HepG2 (cell line): Measurements from ENCODE around the gene PPP1R9A.

Source experiments
- ATF7 ChIP-seq, 2 experiments: fragments of 450-650 bp in 1 of 2; sonication (generic) in 1 of 2; formaldehyde crosslinking in 1 of 2; IDR thresholded peaks; 2 replicates each; pipeline versions ENCODE4 v1.4.0 to v1.6.1; 2016 to 2020; ENCODE audit warnings: antibody characterized with exemption in 1 of 2, mild to moderate bottlenecking in 1 of 2, missing genetic modification reagents in 1 of 2
- EZH2 ChIP-seq: conservative IDR thresholded peaks from 2 replicates; pipeline ENCODE4 v1.6.1; 2012; ENCODE audit warnings: mild to moderate bottlenecking, low read depth, low read length, moderate library complexity
- HMG20A ChIP-seq: IDR thresholded peaks from 2 replicates; pipeline ENCODE4 v1.6.1; 2016; ENCODE audit warnings: borderline replicate concordance
- ZNF329 ChIP-seq: sonication (generic); formaldehyde crosslinking; IDR thresholded peaks from 2 replicates; pipeline ENCODE4 v1.9.0; 2021; ENCODE audit warnings: low read depth, mild to moderate bottlenecking, missing genetic modification reagents
- TF ChIP-seq, protein P1 (sequence below): sonication (generic); formaldehyde crosslinking; IDR thresholded peaks from 2 replicates; pipeline ENCODE4 v1.5.0; 2020; ENCODE audit warnings: mild to moderate bottlenecking, missing genetic modification reagents, moderate library complexity

DNA sequence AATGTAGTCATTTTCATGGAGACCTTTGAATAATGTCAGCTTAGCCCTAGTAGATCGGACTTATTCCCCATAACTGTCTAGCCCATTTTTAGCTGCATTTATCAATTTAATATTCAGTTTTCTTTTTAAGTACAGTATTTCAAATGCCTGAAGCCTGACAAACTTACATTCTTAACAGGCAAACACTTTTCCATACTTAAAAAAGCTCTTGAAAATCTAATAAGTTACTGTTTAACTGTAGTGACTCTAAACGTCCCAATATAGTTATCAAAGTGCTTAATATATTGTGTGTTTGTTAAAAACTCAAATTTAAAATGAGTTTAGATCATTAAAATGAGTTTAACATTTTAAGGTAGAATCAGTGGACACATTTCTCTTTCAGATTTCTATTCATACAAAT is 372.0 kb downstream of the PPP1R9A start:
- TF ChIP-seq HMG20A (CRISPR knock-in tag) = no peak
- no peak for TF ChIP-seq EZH2
- TF ChIP-seq, protein P1, sequence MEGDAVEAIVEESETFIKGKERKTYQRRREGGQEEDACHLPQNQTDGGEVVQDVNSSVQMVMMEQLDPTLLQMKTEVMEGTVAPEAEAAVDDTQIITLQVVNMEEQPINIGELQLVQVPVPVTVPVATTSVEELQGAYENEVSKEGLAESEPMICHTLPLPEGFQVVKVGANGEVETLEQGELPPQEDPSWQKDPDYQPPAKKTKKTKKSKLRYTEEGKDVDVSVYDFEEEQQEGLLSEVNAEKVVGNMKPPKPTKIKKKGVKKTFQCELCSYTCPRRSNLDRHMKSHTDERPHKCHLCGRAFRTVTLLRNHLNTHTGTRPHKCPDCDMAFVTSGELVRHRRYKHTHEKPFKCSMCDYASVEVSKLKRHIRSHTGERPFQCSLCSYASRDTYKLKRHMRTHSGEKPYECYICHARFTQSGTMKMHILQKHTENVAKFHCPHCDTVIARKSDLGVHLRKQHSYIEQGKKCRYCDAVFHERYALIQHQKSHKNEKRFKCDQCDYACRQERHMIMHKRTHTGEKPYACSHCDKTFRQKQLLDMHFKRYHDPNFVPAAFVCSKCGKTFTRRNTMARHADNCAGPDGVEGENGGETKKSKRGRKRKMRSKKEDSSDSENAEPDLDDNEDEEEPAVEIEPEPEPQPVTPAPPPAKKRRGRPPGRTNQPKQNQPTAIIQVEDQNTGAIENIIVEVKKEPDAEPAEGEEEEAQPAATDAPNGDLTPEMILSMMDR (CRISPR knock-in tag) = no peak
- no peak for TF ChIP-seq ZNF329
- no peak for TF ChIP-seq ATF7 (IDR thresholded peaks at IDR 0.05)
- TF ChIP-seq ATF7 (CRISPR knock-in tag; IDR thresholded peaks at IDR 0.05) = no peak
